Ishikawa (cell line): ENCODE data around the gene AVPR1B.

ENCODE experiments used
- CEBPB ChIP-seq: IDR thresholded peaks from 2 replicates; pipeline ENCODE4 v1.6.1; 2012
- CREB1 ChIP-seq: IDR thresholded peaks from 2 replicates; pipeline ENCODE4 v1.6.1; 2012; ENCODE audit warnings: low read depth
- EGR1 ChIP-seq: IDR thresholded peaks from 2 replicates; pipeline ENCODE4 v1.6.1; 2012
- EP300 ChIP-seq: IDR thresholded peaks from 2 replicates; pipeline ENCODE4 v1.6.1; 2012; ENCODE audit warnings: borderline replicate concordance
- FOXM1 ChIP-seq: IDR thresholded peaks from 2 replicates; pipeline ENCODE4 v1.6.1; 2012; ENCODE audit warnings: low read depth, borderline replicate concordance
- MAX ChIP-seq: IDR thresholded peaks from 2 replicates; pipeline ENCODE4 v1.6.1; 2012
- NFIC ChIP-seq: IDR thresholded peaks from 2 replicates; pipeline ENCODE4 v1.6.1; 2012
- RAD21 ChIP-seq: IDR thresholded peaks from 2 replicates; pipeline ENCODE4 v1.6.1; 2012; ENCODE audit warnings: low read depth
- REST ChIP-seq: IDR thresholded peaks from 2 replicates; pipeline ENCODE4 v1.6.1; 2012; ENCODE audit warnings: low read depth, mild to moderate bottlenecking
- TAF1 ChIP-seq: IDR thresholded peaks from 2 replicates; pipeline ENCODE4 v1.6.1; 2012; ENCODE audit warnings: low read depth, mild to moderate bottlenecking
- TEAD4 ChIP-seq: IDR thresholded peaks from 2 replicates; pipeline ENCODE4 v1.6.1; 2012
- USF1 ChIP-seq: IDR thresholded peaks from 2 replicates; pipeline ENCODE4 v1.6.1; 2012
- ZBTB7A ChIP-seq: IDR thresholded peaks from 2 replicates; pipeline ENCODE4 v1.6.1; 2012; ENCODE audit warnings: low read depth

AVPR1B gene

DNA sequence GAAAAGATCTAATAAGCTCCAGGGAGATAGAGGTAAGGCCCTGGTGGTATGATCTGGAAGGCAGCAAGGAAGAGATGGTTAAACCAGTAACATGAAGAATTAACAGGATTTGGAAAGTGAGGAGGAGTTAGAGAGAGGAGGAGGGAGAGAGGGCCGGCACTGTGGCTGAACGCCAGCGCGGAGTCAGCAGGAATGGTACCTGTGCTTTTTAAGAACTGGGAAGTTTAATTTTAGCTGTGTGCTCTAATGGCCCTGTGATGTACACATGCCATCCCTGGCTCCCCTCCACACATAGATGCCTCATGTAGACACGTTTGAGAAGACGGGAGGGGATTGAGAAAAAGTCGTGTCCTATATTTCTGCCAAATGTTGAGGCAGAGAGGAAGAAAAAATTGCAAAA is 13.8 kb upstream of the AVPR1B start:
- no peak for TF ChIP-seq TAF1
- TF ChIP-seq MAX = no peak
- TF ChIP-seq REST = no peak
- no peak for TF ChIP-seq CREB1

DNA sequence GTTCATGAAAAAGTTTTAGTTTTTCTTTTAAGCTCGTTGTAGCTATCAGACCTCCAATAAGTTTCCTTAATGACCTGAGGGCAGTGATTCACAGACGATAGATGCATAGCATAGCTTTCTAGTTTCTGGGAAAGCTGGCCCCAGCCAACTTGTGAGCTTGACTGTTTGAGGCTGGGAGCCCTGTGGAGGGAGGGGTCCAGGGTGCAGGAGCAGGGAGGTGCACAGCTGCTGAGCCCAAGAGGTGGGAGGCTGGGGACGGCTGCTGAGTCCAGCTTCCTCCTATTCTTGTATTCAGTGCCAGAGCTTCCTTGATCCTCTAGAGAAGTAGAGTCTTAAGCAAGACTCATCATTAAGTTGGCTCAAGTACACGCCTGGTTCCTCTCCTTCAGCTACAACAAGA is 11.0 kb upstream of the AVPR1B start:
- TF ChIP-seq FOXM1 (no peak), EP300 (no peak), EGR1 (no peak), REST (no peak), USF1 (no peak), ZBTB7A (no peak), RAD21 (no peak), TEAD4 (no peak)

DNA sequence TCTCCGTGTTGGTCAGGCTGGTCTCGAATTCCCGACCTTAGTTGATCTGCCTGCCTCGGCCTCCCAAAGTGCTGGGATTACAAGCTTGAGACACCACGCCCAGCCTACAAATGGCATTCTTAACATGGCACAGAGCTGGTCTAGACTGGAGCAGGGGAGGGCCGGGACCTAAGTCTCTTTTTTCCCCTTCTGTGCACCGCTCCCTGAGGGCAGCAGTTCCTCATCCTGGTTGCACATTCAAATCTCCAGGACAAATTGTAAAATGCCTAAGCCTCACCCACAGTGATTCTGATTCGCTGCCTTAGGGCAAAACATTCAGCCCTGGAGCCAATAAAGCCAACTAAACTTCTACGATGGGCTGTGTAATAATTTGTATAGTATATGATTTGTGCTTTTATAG is 10.1 kb upstream of the AVPR1B start:
- no peak for TF ChIP-seq TAF1
- TF ChIP-seq REST = no peak
- TF ChIP-seq MAX = no peak
- no peak for TF ChIP-seq CEBPB
- TF ChIP-seq EGR1 = no peak
- no peak for TF ChIP-seq RAD21
- no peak for TF ChIP-seq ZBTB7A
- no peak for TF ChIP-seq USF1
- no peak for TF ChIP-seq FOXM1
- no peak for TF ChIP-seq EP300

GRCh38 chr1:206125346-206125745 is 8.2 kb upstream of the AVPR1B start:
- TF ChIP-seq USF1 (no peak), CEBPB (no peak), CREB1 (no peak), NFIC (no peak), TAF1 (no peak), RAD21 (no peak), MAX (no peak), REST (no peak)
